K562 (cell line): Measurements from ENCODE around the gene CCNB1. TPM values are rescaled to one million over a fixed set of nuclear protein-coding genes. Genes with fewer than 3 reads are reported as not detected.

ENCODE experiments used
- CCNT2 ChIP-seq: IDR thresholded peaks from 2 replicates; pipeline ENCODE4 v1.6.1; 2011; ENCODE audit warnings: borderline replicate concordance, low read depth, mild to moderate bottlenecking, moderate library complexity, mixed read lengths, low read length; ENCODE audit not compliant: insufficient read length; ENCODE audit errors: extremely low read depth
- EP400 ChIP-seq: fragments of 450-650 bp; IDR thresholded peaks from 2 replicates; pipeline ENCODE4 v1.6.1; 2017; ENCODE audit warnings: antibody characterized with exemption, mild to moderate bottlenecking, moderate library complexity
- GATA2 ChIP-seq: sonication (generic); formaldehyde crosslinking; IDR thresholded peaks from 2 replicates; pipeline ENCODE4 v1.4.0; 2020; ENCODE audit warnings: mild to moderate bottlenecking, missing genetic modification reagents
- MEF2D ChIP-seq: conservative IDR thresholded peaks from 2 replicates; pipeline ENCODE4 v1.6.1; 2016; ENCODE audit warnings: low read depth, missing genetic modification characterization, missing compliant biosample characterization
- NR2C1 ChIP-seq, 2 experiments: fragments of 450-650 bp; IDR thresholded peaks; 2 replicates each; pipeline ENCODE4 v1.6.1; 2017; ENCODE audit warnings: mild to moderate bottlenecking in 2 of 2, antibody characterized with exemption in 1 of 2, inconsistent platforms in 1 of 2, missing compliant biosample characterization in 1 of 2, missing genetic modification characterization in 1 of 2
- NR2C2 ChIP-seq, 2 experiments: fragments of 200-800 bp in 1 of 2; sonication (Bioruptor generic) in 1 of 2; sonication (generic) in 1 of 2; formaldehyde crosslinking in 1 of 2; IDR thresholded peaks; 2 replicates each; pipeline versions ENCODE4 v1.6.1 to v1.8.0; 2016 to 2022; ENCODE audit warnings: mild to moderate bottlenecking in 1 of 2, missing compliant biosample characterization in 1 of 2, missing genetic modification characterization in 1 of 2, missing genetic modification reagents in 1 of 2
- NRF1 ChIP-seq, 2 experiments: fragments of 450-650 bp; IDR thresholded peaks in 1 of 2; conservative IDR thresholded peaks in 1 of 2; 2 replicates each; pipeline ENCODE4 v1.6.1; 2014; ENCODE audit warnings: mild to moderate bottlenecking in 2 of 2
- POLR2B ChIP-seq: fragments of 450-650 bp; IDR thresholded peaks from 2 replicates; pipeline ENCODE4 v1.6.1; 2018; ENCODE audit warnings: low read depth; ENCODE audit not compliant: partially characterized antibody
- POLR2G ChIP-seq: fragments of 200-400 bp; formaldehyde crosslinking; IDR thresholded peaks from 2 replicates; pipeline ENCODE4 v1.6.1; 2017; ENCODE audit warnings: low read depth, mild to moderate bottlenecking, antibody characterized with exemption, low read length, moderate library complexity
- SMAD3 ChIP-seq: fragments of 450-650 bp; formaldehyde crosslinking; conservative IDR thresholded peaks from 2 replicates; pipeline ENCODE4 v1.4.0; 2020; ENCODE audit warnings: mild to moderate bottlenecking
- ZBTB1 ChIP-seq: sonication (generic); formaldehyde crosslinking; IDR thresholded peaks from 2 replicates; pipeline ENCODE4 v1.8.1; 2023; ENCODE audit warnings: missing genetic modification reagents, low read depth, mild to moderate bottlenecking, borderline replicate concordance
- ZFP30 ChIP-seq: fragments of 250-450 bp; sonication (Bioruptor Pico); IDR thresholded peaks from 2 replicates; pipeline ENCODE4 v1.8.0; 2022; ENCODE audit warnings: moderate library complexity, mild to moderate bottlenecking, inconsistent platforms, borderline replicate concordance
- polyA plus RNA-seq, 8 experiments: library from polyadenylated mRNA; depleted of rRNA in 4 of 8; stranded (reverse) in 5 of 8; unstranded in 3 of 8; fragments of >200 nt; fragmentation: Nextera tagmentation in 2 of 8; fragmentation: Illumina TruSeq in 1 of 8; extraction: Ambion mirVana in 2 of 8; extraction: Trizol in 1 of 8; gene quantifications; 2 replicates each; pipeline versions ENCODE4 v1.2.1 to v1.2.3, GENCODE V29; 2011 to 2014; ENCODE audit warnings: inconsistent platforms in 1 of 8, missing spikeins in 1 of 8
- total RNA-seq, 7 experiments: library from RNA; depleted of rRNA in 6 of 7; stranded (reverse); fragments of >200 nt in 6 of 7; fragmentation: Illumina TruSeq in 2 of 7; extraction: Trizol in 2 of 7; gene quantifications; 2 replicates each; pipeline versions ENCODE4 v1.2.1 to v1.2.3, GENCODE V29; 2011 to 2021; ENCODE audit warnings: low replicate concordance in 1 of 7
- TF ChIP-seq, protein P1 (sequence below): sonication (generic); formaldehyde crosslinking; IDR thresholded peaks from 2 replicates; pipeline ENCODE4 v1.8.0; 2022; ENCODE audit warnings: mild to moderate bottlenecking, missing genetic modification reagents

CCNB1 gene
- total and polyA plus RNA-seq, 9 of the 15 experiments (the other 6 are each of a cell fraction or from before 2014, with no cell fraction given), result 165 to 679 (median 271) TPM

DNA sequence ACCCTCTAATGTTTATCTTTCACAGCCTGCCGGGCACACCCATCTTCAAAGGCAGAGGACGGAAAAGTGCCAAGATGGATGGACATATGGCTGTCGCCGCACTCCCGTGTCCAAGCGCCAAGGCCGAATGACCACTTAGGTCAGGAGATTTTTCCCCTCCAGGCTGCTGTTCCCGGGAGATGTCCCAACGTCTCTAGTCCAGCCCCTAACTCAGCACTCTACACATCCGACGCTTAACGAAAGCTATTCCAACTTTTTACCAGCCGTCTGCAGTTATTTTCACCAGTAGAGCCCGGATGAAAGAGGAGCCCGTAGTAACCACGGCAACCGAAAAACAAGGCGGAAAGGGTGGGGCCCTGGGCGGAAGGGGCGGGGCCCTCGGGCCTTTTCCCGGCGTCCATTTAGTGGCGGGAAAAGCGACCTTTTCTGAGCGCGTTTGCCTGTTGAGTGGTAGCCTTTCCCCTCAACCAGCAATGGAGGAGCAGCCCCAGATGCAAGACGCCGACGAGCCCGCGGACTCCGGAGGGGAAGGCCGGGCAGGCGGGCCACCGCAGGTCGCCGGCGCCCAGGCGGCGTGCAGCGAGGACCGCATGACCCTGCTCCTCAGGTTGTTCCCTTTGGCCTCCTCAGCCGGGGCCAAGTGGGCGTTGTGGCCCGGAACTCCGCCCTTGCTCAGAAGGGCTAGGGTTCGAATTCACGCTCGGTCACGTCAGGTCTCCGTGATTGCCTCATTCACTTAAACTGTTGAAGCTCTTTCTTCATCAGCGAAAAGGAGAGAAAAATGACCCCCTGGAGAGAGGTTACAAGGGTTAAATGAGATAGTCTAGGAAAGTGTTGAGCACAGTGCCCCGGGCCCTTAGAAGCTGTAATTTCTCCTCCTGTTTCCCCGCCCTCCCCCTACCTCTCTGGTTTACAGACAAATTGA, 22.5 kb downstream of the CCNB1 start, which contains the start of gene CENPH (continued):
- TF ChIP-seq, protein P1, sequence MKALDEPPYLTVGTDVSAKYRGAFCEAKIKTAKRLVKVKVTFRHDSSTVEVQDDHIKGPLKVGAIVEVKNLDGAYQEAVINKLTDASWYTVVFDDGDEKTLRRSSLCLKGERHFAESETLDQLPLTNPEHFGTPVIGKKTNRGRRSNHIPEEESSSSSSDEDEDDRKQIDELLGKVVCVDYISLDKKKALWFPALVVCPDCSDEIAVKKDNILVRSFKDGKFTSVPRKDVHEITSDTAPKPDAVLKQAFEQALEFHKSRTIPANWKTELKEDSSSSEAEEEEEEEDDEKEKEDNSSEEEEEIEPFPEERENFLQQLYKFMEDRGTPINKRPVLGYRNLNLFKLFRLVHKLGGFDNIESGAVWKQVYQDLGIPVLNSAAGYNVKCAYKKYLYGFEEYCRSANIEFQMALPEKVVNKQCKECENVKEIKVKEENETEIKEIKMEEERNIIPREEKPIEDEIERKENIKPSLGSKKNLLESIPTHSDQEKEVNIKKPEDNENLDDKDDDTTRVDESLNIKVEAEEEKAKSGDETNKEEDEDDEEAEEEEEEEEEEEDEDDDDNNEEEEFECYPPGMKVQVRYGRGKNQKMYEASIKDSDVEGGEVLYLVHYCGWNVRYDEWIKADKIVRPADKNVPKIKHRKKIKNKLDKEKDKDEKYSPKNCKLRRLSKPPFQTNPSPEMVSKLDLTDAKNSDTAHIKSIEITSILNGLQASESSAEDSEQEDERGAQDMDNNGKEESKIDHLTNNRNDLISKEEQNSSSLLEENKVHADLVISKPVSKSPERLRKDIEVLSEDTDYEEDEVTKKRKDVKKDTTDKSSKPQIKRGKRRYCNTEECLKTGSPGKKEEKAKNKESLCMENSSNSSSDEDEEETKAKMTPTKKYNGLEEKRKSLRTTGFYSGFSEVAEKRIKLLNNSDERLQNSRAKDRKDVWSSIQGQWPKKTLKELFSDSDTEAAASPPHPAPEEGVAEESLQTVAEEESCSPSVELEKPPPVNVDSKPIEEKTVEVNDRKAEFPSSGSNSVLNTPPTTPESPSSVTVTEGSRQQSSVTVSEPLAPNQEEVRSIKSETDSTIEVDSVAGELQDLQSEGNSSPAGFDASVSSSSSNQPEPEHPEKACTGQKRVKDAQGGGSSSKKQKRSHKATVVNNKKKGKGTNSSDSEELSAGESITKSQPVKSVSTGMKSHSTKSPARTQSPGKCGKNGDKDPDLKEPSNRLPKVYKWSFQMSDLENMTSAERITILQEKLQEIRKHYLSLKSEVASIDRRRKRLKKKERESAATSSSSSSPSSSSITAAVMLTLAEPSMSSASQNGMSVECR (CRISPR knock-in tag), result peak; percentile 94
- TF ChIP-seq ZBTB1 (CRISPR knock-in tag) (peak; percentile 49; the same call in 1 of the 2 replicates), GATA2 (CRISPR knock-in tag) (no peak), POLR2G (peak; percentile 98), SMAD3 (CRISPR knock-in tag) (no peak), POLR2B (peak; percentile 76), EP400 (peak; percentile 97), CCNT2 (peak; percentile 74), MEF2D (tag) (0 out of 2 replicates have a peak, but pooled peaks have one; percentile 40), ZFP30 (CRISPR knock-in tag) (no peak), NRF1 (conservative IDR thresholded peaks at IDR 0.05 in 1 of 2, IDR thresholded peaks at IDR 0.05 in 1 of 2) (peak; percentile 23 to 55; a peak in 2 of 4 replicates), NR2C2 (CRISPR knock-in tag; IDR thresholded peaks at IDR 0.05) (peak; percentile 86), NR2C2 (tag; IDR thresholded peaks at IDR 0.05) (peak; percentile 97), NR2C1 (IDR thresholded peaks at IDR 0.05) (peak; percentile 80), NR2C1 (tag; IDR thresholded peaks at IDR 0.05) (peak; percentile 67)
